Keratinocyte (primary cell): ENCODE measurements around the gene SAG.

Experiments used
- EZH2 ChIP-seq: IDR thresholded peaks from one replicate; pipeline ENCODE4 v1.6.1; 2012; ENCODE audit warnings: inconsistent platforms, mild to moderate bottlenecking, low read length, moderate library complexity
- TF ChIP-seq, protein P1 (sequence below), 3 experiments: IDR thresholded peaks in 1 of 3; conservative IDR thresholded peaks in 1 of 3; optimal IDR thresholded peaks in 1 of 3; 2 replicates in 2 of 3; 3 replicates in 1 of 3; pipeline versions ENCODE3 to v1.5.1; 2011; ENCODE audit warnings: low read length in 3 of 3, mild to moderate bottlenecking in 3 of 3, moderate library complexity in 2 of 3, control low read depth in 1 of 3, inconsistent platforms in 1 of 3; ENCODE audit not compliant: insufficient read depth in 2 of 3; ENCODE audit errors: extremely low read depth in 1 of 3

DNA sequence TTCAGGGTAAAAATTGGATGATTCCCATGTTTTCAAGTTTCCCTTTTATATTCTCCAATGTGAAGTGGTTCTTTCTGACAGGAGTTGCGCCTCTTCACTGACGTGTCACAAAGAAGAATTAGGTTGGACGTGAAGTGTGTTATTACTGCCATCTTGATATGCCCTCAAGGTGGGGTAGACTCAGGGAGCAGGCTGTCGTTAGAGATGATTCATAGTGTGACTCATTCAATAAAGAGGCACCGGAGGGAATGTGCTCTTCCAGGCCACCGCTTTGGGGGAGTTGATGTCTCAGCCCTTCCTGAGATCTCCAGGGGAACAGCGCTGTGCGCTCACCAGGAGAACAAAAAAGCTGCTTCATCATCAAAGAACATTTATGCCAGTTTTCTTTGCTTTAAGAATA, 43.1 kb downstream of the SAG start:
- TF ChIP-seq, protein P1, sequence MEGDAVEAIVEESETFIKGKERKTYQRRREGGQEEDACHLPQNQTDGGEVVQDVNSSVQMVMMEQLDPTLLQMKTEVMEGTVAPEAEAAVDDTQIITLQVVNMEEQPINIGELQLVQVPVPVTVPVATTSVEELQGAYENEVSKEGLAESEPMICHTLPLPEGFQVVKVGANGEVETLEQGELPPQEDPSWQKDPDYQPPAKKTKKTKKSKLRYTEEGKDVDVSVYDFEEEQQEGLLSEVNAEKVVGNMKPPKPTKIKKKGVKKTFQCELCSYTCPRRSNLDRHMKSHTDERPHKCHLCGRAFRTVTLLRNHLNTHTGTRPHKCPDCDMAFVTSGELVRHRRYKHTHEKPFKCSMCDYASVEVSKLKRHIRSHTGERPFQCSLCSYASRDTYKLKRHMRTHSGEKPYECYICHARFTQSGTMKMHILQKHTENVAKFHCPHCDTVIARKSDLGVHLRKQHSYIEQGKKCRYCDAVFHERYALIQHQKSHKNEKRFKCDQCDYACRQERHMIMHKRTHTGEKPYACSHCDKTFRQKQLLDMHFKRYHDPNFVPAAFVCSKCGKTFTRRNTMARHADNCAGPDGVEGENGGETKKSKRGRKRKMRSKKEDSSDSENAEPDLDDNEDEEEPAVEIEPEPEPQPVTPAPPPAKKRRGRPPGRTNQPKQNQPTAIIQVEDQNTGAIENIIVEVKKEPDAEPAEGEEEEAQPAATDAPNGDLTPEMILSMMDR (optimal IDR thresholded peaks at IDR 0.05 in 1 of 3, IDR thresholded peaks at IDR 0.05 in 1 of 3, conservative IDR thresholded peaks at IDR 0.05 in 1 of 3; ENCODE audit: extremely low read depth in 1 of 3, insufficient read depth in 2 of 3, low read length in 3 of 3): peak in 1 of 3 experiments; percentile 12
- no peak for TF ChIP-seq EZH2
